Urothelium cell line (cell line): Measurements from ENCODE around the gene ERBB2.

Experiments
- DNase-seq: peaks from one replicate; pipeline ENCODE4 v3.0.0; 2011; ENCODE audit warnings: low spot score, mixed read lengths
- FAIRE-seq: peaks from 2 replicates; lab custom pipeline; 2011; peaks lifted over from hg19 to GRCh38; lab: Jason Lieb, UNC

ERBB2 gene

GRCh38 chr17:39664581-39665561, 35.0 kb upstream of the ERBB2 start, which contains the start of gene TCAP:
TCAP (plus strand) TSS chr17:39665349; CDS start chr17:39665360, 11 bp downstream.
- no peak for DNase-seq
- FAIRE-seq: no peak

- FAIRE-seq (no peak), DNase-seq (no peak)
These were observed 34.1 kb upstream of the ERBB2 start for GRCh38 chr17:39665642-39666224.

- no peak for FAIRE-seq
- DNase-seq: no peak
These were observed 33.6 kb upstream of the ERBB2 start for GRCh38 chr17:39666231-39666600.

GRCh38 chr17:39666601-39667261, 33.1 kb upstream of the ERBB2 start:
- DNase-seq (no peak), FAIRE-seq (peak; percentile 5)

DNA sequence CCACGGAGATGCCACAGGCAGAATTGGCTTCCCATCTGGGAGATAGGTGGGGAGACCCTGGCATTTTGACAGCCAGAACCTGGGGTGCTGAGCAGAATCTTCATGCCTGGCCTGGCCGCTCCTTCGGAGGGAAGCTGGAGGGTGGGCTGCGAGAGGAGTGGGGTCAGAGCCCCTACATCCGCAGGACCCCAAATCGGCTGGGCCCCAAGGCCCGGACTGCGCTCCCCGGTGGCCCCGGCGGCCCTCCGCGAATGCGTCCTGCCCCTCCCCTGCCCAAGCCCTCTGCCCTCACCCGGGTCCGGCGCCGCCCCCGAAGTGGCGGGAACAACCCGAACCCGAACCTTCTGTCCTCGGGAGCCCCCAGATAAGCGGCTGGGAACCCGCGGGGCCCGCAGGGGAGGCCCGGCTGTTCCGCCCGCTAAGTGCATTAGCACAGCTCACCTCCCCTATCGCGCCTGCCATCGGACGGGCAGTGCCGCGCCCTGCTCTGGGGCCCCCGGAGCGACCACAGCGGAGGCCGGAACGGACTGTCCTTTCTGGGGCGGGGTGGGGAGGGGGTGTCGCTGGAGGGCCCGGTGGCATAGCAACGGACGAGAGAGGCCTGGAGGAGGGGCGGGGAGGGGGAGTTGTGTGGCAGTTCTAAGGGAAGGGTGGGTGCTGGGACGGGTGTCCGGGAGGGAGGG, 32.5 kb upstream of the ERBB2 start:
- FAIRE-seq (no peak), DNase-seq (no peak)

DNA sequence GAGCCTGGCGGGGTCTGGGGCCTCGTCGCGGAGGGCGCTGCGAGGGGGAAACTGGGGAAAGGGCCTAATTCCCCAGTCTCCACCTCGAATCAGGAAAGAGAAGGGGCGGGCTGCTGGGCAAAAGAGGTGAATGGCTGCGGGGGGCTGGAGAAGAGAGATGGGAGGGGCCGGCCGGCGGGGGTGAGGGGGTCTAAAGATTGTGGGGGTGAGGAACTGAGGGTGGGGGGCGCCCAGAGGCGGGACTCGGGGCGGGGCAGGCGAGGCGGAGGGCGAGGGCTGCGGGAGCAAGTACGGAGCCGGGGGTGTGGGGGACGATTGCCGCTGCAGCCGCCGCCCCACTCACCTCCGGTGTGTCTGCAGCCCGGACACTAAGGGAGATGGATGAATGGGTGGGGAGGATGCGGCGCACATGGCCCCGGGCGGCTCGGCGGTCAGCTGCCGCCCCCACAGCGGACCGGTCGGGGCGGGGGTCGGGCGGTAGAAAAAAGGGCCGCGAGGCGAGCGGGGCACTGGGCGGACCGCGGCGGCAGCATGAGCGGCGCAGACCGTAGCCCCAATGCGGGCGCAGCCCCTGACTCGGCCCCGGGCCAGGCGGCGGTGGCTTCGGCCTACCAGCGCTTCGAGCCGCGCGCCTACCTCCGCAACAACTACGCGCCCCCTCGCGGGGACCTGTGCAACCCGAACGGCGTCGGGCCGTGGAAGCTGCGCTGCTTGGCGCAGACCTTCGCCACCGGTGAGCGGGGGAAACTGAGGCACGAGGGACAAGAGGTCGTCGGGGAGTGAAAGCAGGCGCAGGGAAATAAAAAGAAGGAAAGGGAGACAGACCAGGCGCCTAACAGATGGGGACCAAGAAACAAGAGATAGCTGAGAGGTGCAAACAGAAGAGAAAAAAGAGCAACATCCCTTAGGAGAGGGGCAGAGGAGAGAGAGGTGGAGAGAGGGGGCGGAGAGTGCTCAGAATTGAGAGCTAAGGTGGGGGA, 31.6 kb upstream of the ERBB2 start, which contains the start of gene PNMT:
TSS of gene PNMT (plus strand) at position 509 of the 980 bp plus-strand sequence. CDS start at position 532, 23 bp downstream.
- FAIRE-seq (no peak), DNase-seq (no peak)

GRCh38 chr17:39669897-39670735, 29.7 kb upstream of the ERBB2 start:
- DNase-seq: no peak

GRCh38 chr17:39670746-39671145, 29.1 kb upstream of the ERBB2 start:
- no peak for DNase-seq
- no peak for FAIRE-seq

More at GRCh38 chr17:39669897-39670735, 29.7 kb upstream of the ERBB2 start:
- no peak for FAIRE-seq

- DNase-seq: no peak
- no peak for FAIRE-seq
These were observed 28.0 kb upstream of the ERBB2 start for GRCh38 chr17:39671651-39672521.

- DNase-seq: no peak
- peak; percentile 37 for FAIRE-seq
These were observed 27.1 kb upstream of the ERBB2 start for GRCh38 chr17:39672522-39673334.

GRCh38 chr17:39673335-39674081, 26.4 kb upstream of the ERBB2 start:
- no peak for FAIRE-seq
- DNase-seq: no peak

DNA sequence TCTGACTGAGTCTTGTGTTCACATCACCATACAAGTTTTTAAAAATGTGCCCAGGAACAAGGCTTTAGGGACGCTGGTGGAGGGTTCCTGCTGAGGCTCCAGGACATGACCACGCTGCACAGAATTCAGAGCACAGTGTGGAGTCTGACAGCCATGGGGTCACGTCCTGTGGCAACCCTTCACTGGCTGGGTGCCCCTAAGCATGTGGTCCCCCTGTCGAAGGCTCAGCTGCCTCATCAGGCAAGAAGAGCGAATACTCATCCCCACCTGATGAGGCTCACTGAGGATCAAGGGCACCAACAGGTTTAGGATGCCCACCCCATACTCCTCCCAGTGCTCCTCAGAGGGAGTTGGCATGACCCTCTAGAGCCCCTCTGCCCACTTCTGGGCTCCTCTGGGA, 25.7 kb upstream of the ERBB2 start:
- FAIRE-seq: no peak
- DNase-seq: no peak

DNA sequence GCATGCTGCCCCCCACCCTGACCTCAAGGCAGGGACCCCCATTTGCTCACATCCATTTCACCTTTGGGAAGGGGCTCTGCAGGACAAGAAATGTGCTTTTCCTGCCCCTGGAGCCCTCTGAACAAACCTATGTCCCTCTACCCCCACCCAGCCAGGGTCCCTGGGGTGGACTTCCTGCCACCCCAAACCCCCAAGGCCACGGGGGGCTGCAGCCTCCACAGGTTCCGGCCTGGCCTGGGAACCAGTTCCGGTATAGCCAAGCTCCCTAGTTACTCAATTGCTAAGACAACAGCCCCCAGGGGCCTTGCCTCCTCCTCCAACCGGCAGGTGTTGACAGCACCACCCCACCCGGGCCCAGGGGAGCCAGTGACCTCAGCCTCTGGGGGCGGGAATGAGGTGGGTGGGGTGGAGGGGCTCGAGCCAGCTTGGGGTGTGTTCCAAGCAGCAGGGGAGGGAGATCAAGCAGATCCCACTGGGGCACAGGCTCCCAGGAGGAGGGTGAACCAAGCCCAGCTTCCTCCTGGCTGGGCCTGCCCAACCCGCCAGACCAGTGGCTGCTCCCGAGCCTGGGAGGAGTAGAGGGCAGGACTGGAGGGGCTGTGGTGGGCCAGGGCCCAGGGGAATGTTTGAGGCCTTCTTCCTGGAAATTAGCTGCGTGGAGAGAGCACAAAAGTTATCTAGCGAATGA, 25.0 kb upstream of the ERBB2 start:
- DNase-seq (no peak), FAIRE-seq (no peak)

GRCh38 chr17:39675390-39676082, 24.3 kb upstream of the ERBB2 start:
- DNase-seq (no peak), FAIRE-seq (no peak)

- no peak for FAIRE-seq
- peak; percentile 34 for DNase-seq
These were observed 23.6 kb upstream of the ERBB2 start for GRCh38 chr17:39676198-39676819.
